GM19324 (cell line): Measurements from ENCODE around the gene PEAK1.
"Not testable (repeated sequence)": the region's sequence is repeated elsewhere in the genome, so short reads cannot be mapped to it uniquely, and the experiment has no call there.

Source experiments
- ATAC-seq: cut with Tn5 transposase; IDR thresholded peaks from one replicate; pipeline ENCODE4 v1.9.1; 2021; ENCODE audit warnings: mild to moderate bottlenecking, moderate library complexity; ENCODE audit not compliant: unreplicated experiment, low FRiP score

PEAK1 gene

DNA sequence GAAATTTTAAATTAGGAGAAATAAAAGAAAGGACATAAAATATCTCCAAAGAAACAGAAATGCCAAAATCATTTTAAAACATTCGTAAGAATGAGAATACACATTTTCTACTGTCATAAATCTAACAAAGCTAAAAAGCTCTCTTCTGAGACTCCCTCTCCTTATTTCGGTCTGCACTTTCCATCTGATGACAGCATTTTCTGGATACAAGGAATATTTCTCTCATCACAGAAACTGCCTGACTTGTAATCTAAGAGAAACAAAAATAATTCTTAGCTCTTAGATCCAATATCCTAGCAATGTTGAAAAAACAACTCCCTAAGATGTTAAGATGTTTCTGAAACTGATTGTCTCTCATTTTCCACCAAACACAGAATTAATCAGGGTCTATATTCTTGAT lies 93.5 kb downstream of the PEAK1 start:
- ATAC-seq: no peak

DNA sequence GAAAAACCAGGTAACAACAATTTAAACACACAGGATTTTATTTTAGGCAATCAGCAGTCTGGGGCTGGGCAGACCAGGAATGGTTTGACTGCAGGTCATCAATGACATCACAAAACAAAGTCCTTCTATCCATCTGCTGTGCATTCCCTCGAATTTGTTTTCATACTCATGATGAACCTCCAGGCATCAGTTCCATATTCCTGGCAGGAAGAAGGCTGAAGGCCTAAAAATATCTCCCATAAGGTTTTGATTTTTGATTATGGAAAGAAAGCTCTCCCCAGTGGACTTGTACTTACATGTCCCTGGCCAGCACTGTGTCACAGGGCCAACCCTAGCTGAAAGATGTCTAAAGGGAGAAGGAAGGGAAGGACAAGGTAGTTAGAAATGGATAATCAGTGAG lies 107.4 kb downstream of the PEAK1 start:
- ATAC-seq: no peak

DNA sequence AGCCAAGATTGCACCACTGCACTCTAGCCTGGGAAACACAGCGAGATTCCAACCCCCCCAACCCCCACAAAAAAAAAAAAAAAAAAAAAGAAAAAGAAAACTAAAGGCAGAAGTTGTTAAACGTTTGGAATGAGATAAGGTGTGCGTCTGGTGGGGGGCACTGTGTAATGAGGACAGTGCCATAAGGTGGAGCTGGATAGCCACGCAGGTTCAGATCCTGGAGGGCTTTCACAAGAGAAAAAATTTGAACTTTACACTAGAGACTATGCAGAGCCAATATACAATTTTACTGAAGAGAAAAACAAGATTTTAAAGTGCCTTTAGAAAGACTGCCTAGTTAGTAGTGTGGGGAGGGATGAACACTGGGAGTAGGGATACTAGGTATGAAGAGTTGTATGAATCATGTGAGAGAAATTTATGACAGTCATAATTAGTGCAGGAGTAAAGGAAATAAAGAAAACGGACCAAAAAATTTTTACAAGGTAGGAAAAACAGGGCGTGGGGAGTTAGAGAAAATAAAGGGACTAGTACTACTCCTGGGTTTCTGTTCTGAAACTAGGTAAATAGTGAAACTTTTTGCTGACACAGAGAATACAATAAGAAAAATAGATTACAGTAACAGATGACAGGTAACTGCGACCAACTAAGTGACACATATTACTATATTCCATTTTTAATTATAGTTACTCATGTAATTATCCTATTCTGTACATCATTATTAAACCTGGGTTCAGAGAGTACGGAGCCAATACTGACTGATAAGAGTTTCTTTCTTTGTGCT lies 108.1 kb downstream of the PEAK1 start:
- ATAC-seq: no peak

DNA sequence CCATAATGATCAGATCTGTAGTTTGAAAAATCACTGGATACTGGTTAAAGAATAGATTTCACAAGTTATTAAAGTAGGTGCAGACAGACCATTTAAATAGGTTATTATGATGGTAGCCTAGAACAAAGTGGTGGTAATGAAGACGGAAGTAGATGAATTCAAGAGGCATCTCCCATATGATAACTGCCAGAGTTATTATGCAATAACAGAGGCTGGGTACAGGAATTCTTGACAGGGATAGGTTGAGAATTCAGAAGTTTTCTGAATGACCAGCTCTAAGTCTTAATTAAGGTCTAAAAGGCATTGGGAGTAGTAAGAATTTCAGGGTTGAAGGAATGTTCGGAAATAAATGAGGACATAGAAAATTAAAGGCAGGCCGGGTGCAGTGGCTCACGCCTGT lies 108.9 kb downstream of the PEAK1 start:
- ATAC-seq: no peak

DNA sequence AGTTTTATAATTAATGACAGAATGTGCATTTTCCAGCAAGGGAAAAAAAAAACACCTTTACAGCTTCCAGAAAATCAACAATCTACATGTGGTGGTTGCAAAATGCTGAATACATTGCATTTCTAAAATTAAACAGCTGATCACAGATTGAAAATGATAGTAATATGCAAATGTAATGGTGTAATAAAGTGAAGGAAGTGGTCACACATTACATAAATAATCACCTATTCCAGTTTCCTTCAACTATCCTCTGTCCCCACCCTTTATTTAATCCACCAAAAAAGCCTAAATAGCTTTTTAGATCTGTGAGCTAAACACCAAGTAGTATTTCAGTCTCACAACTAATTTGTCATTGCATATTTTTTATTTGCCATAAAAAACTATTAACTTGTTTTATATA lies 110.5 kb downstream of the PEAK1 start:
- ATAC-seq: no peak

DNA sequence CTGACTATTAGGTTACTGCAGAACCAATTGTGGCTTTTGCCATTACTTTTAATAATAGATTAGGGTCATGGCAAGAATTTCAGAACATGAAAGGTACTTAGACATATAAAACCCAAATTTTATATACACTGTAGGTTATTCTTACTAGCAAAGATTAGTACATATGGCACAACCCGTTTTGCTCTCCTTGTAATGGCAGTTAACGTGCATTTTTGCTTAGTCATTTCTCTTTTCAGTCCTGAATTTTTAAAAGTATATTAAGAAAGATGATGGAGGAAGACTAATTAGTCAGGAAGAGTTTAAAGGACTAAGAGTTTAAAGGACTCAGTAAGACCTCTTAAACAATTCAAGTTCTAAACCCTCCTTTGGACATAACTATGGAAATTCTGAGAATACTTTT lies 114.0 kb downstream of the PEAK1 start:
- no peak for ATAC-seq

DNA sequence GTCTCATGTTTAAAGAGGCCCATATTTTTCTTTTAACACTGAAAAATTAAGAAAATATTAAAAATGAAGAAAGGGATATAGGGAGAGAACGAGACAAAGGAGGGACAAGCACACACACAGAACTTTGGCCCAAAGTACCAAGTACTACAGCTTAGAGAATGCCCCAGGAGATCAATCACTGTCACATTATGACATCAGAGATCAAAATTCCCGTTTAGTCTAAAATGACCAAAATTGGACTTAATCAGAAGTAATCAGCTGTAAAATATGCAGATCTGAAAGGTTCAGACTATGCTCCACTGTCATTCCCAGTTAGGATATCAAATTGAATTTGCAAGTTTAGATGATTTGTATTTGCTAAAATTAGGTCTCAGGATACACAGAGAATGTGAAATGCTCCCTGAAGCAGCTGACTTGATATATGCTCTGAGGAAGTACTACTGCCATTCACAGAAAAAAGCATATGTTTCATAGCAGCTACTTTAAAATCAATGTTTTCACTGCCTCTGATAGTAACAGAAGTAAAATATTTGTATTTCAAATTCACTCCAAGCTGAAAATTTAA lies 123.0 kb downstream of the PEAK1 start:
- no peak for ATAC-seq

DNA sequence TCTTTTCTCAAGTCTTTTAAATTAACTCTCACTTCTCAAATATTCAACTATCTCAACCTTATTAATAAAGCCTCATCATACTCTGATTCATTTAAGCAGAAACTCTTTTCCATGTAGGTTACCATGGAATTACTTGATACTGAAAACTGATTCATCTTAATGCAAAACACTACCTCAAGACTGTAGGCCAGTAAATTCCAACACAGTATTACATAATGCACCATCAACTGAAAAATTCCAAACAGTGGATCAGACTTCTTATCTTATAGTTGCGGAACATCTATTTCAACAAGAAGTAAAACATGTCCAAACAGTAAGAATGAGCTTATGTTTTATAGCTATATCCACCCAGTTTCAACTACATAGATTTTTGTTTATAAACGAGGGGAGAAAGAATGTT lies 124.5 kb downstream of the PEAK1 start:
- ATAC-seq: no peak

DNA sequence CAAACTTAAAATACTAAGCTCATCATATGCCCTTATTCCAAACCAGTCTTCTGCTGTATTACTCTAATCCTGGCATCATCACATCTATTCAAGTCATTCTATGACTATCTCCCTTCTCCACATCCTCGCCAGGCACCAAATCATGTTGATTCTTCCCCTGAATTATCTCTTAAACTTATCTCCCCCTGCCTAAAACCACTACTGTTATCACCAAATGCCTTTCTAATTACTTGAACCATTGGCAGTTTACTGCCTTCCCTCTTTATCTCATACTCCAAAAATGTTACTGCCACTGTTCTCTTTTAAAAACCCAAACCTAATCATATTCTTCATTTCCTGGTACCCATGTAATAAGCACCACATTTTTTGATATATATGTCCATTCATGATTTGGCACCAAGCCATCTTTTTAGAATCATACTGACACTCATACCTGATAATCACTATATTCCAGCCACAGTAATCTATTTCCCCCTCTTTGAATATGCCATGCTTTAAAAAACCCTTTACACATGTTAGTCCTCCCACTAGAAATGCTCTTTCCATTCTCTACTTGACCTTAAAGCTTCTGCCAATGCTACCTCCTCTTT lies 126.8 kb downstream of the PEAK1 start:
- no peak for ATAC-seq

DNA sequence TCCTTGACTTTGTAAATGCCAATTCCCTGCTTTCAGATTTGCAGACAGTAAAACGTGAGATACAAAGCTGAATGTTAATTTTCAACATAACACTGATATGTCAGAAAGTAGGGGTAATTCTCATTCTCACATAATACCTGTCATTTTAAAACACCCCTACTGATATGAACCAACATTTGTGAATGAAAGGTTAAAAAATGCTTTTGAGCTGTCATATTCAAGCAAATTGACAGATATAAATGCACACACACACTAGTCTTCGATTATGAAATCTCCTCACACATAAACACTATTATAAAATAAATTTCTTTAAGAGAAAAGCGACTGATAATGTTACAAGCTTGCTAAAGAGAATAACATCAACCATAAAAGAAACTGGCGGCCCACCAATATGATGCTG lies 128.8 kb downstream of the PEAK1 start:
- ATAC-seq: no peak

DNA sequence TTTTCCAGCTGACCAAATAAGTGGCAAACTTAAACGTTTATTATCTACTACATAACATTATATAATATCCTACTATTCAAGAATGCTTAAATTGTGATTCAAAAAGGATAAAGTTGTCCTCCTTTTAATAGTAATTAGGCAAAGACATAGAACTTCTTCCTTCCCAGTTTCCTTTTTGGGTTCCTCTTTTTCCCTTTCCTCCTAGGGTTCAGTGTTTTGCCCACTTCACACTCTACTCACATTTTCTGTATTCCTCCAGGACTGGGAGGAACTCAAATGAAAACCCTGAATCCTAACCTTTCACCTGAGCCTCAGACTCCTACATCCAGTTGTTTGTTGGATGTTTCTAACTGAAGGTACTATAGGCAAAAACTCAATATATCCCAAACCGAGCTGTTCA lies 132.5 kb downstream of the PEAK1 start:
- no peak for ATAC-seq

DNA sequence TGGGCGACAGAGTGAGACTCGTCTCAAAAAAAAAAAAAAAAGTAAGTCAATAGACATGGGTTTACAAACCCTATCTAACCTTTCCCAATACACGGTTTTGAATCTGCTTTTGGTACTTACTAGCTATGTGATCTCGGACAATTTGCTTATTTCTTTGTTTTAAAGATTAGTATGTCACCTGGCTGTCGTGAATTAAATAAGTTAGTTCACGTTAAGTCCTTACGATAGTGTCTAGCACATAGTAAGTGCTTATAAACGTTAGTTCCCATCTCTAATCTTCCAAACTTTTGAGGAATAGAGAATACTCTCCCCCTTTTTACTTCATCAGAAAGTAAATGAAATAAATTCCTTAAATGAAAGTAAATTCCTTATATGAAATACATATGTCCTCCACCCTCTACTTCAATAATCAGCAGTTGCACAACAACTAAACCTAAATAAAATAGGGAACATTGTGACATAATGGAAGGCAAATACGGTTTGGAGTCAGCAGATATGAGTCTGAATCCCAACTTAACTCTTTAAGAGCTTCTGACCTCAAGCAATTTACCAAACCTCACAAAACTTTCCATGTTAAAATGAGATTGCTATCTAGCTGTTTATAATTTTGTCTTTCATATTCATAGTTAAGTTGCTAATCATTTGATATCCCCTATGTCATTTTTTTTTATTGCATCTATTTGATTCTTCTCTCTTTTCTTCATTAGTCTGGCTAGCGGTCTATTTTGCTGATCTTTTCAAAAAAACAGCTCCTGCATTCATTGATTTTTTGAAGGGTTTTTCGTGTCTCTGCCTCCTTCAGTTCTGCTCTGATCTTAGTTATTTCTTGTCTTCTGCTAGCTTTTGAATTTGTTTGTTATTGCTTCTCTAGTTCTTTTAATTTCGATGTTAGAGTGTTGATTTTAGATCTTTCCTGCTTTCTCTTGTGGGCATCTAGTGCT lies 134.6 kb downstream of the PEAK1 start:
- ATAC-seq: no peak

DNA sequence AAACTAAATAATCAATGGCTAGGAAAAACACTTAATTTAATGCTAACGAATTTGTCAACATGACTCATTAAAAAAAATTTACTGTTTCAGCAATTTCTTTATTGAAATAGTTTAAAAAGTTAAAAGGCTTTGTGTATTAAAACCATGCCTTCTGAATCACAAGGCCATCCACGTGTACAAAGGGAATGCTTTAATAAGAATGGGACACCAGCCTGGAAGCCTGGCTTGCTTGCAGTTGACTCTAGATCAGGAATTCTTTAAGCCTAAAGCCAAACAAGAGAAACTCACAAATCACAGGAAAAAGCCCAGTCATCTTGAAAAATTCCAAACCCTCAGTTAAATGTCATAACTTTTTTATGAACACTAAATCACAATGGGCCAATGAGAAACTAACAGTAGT lies 137.6 kb downstream of the PEAK1 start:
- no peak for ATAC-seq

DNA sequence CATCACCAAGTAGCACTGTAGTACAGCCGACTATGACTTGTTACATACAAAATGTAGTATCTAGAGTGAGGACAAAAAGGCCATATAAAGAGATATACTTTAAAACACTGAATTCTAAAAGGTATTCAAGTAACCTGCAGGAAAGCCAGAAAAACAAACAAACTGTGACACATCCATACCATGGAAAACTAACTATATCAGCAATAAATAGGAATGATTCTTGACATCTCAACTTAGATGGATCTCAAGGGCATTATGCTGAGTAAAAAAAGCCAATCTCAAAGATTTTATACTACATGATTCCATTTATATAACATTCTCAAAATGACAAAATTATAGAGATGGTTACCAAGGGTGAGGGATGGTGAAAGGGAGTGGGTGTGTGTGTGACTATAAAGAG lies 143.0 kb downstream of the PEAK1 start:
- no peak for ATAC-seq

DNA sequence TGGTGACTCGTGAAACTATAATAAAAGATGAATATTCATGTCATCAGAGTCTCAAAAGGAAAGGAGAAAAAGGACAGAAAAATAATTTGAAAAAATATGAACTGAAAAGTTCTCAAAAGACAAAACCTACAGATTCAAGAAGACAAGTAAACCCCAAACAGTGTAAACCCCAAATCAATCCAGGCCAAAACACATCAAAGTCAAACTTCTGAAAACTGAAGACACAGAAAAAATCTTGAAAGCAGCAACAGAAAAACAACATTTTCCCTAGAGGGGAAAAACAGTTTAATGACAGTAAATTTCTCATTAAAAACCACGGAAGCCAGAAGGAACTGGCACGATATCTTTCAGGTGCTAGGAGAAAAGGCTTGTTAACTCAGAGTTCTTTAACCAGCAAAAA lies 143.8 kb downstream of the PEAK1 start:
- no peak for ATAC-seq

DNA sequence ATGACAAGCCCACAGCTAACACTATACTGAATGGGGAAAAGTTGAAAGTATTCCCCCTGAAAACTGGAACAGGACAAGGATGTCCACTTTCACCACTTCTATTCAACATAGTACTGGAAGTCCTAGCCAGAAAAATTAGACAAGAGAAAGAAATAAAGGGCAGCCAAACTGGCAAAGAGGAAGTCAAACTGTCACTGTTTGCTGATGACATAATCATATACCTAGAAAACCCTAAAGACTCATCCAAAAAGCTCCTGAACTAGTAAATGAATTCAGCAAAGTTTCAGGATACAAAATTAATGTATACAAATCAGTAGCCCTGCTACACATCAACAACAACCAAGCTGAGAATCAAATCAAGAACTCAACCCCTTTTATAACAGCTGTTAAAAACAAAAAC lies 146.8 kb downstream of the PEAK1 start:
- ATAC-seq: not testable (repeated sequence)

DNA sequence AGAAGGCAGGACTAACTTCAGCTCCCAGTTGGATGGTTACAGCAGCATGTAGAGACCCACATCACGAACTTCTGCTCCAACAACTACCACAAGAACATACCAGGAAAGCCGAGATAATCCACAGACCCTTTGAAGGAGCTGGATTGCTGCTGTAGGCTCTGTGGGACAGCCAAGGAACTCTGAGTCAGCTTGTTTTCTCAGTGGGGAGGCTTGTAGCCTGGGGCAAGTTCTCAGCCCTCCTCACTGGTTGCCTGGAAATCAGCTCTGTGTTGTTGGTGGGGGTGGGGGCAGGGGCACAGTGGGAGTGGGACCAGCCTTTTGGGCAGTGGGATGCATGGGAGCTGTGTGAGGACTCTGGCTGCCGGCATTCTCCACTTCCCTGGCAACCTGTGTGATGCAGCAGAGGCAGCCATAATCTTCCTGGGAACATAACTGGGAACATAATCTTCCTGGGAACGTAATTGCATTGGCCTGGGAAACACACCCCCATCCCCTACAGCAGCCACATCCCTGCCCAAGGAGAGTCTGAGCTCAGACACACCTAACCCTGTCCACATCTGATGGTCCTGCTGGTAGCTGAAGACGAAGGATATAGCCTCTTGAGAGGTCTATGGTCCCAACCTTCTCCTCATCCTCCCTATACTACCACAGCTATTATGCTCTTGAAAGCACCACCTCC lies 153.1 kb downstream of the PEAK1 start:
- ATAC-seq: no peak

DNA sequence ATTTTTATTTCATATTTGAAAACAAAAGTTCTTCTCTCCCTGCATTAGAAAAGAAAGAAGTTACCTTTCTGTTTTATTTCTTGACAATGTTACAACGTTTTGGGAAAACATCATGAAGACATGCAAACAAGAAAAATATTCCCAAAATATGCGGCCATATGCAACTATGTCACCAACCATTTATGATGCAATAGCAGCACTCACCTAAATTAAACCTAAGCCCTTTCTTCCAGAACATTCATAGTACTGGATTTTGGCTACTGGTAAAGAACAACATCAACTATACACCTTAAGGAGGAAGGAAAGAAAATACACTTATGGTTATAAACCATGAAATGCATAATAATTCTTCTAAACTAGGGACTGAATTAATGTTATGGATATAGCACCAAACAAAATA lies 164.5 kb downstream of the PEAK1 start:
- no peak for ATAC-seq

DNA sequence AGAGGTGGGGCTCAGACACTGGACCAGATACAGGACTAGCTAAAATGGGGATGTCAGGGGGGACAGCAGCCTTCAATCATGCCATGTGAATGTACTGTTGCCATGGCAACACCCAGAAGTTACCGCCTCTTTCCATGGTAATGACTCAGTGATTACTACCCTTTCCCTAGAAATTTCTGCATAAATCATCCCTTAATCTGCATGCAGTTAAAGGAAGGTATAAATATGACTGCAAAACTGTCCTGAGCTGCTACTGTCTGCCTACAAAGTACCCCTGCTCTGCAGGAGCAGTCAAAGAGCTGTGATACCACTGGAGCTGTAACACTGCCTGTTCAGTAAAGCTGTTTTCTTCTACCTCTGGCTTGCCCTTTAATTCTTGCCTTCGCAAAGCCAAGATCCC lies 168.2 kb downstream of the PEAK1 start:
- no peak for ATAC-seq

DNA sequence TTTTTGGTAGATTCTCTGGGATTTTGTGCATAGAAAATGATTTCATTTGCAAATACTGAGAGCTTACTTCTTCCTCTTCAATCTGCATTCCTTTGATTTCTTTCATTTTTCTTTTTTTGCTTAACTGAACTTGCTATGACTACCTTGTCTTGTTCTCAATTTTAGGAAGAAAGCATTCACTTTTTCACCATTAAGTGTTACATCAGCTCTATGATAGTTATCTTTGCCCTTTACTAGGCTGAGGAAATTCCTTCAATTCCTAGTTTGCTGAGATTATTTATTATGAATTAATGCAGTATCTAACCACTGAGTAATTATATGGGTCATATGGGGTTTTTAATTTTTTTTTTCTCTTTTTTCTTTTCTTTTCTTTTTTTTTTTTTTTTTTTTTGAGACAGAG lies 172.8 kb downstream of the PEAK1 start:
- no peak for ATAC-seq
